Endothelial cell of umbilical vein (primary cell): ENCODE data around the gene FHOD3. TPM values are rescaled to one million over a fixed set of nuclear protein-coding genes. Genes with fewer than 3 reads are reported as not detected.

Experiments
- BruUV-seq: library from RNA; stranded (reverse); fragments of 400-500 nt; replicated peaks from 2 replicates; lab custom pipeline; 2021; lab: Mats Ljungman, UMichigan
- CTCF ChIA-PET: fragments of 300-600, 350-600 bp; sonication (Branson Sonifier 250); formaldehyde crosslinking; loops from one replicate; lab custom pipeline; 2021; ENCODE audit warnings: antibody characterized with exemption, inconsistent platforms; lab: Charles Lee
- POLR2A ChIA-PET: fragments of 300-600, 350-600 bp; sonication (Branson Sonifier 250); formaldehyde crosslinking; loops from one replicate; lab custom pipeline; 2021; ENCODE audit warnings: antibody characterized with exemption, inconsistent platforms; lab: Charles Lee
- DNase-seq: peaks from one replicate; pipeline ENCODE4 v3.0.0-alpha.2; 2011; ENCODE audit warnings: low read depth, low spot score
- FAIRE-seq: peaks from 2 replicates; lab custom pipeline; 2011; peaks lifted over from hg19 to GRCh38; lab: Jason Lieb, UNC
- H2AFZ ChIP-seq: 2 replicates; pipeline ENCODE4 v1.6.0; 2012; ENCODE audit warnings: low read depth, low read length, control low read depth, inconsistent platforms
- H3K27ac ChIP-seq: 2 replicates; pipeline ENCODE4 v1.5.1; 2011; ENCODE audit warnings: low read depth, mild to moderate bottlenecking, control low read depth, low read length, moderate library complexity; ENCODE audit not compliant: insufficient read depth
- H3K27me3 ChIP-seq, 2 experiments: 2 replicates each; pipeline versions ENCODE4 v1.6.0 to v1.6.1; 2011; ENCODE audit warnings: low read length in 2 of 2, mixed read lengths in 1 of 2; ENCODE audit not compliant: control insufficient read depth in 2 of 2, insufficient read depth in 2 of 2
- H3K36me3 ChIP-seq, 2 experiments: 2 replicates in 1 of 2; 3 replicates in 1 of 2; pipeline ENCODE4 v1.5.1; 2011; ENCODE audit warnings: low read length in 2 of 2, mild to moderate bottlenecking in 1 of 2, moderate library complexity in 1 of 2; ENCODE audit not compliant: control insufficient read depth in 2 of 2, insufficient read depth in 2 of 2; ENCODE audit errors: extremely low read depth in 1 of 2
- H3K4me1 ChIP-seq: 3 replicates; pipeline ENCODE4 v1.5.1; 2011; ENCODE audit warnings: mild to moderate bottlenecking, low read length; ENCODE audit not compliant: control insufficient read depth, insufficient read depth; ENCODE audit errors: extremely low read depth
- H3K4me2 ChIP-seq: 2 replicates; pipeline ENCODE4 v1.6.1; 2011; ENCODE audit warnings: low read length, control low read depth, mixed read lengths; ENCODE audit not compliant: insufficient read depth
- H3K4me3 ChIP-seq, 3 experiments: fragments of 200-600 bp in 1 of 3; sonication (generic), shearing (Covaris generic) in 1 of 3; replicated peaks in 1 of 3; 2 replicates each; pipeline ENCODE4 v1.5.1; 2011 to 2016; ENCODE audit warnings: control low read depth in 3 of 3, low read length in 3 of 3, mild to moderate bottlenecking in 2 of 3, inconsistent platforms in 1 of 3, low read depth in 1 of 3, moderate library complexity in 1 of 3; ENCODE audit not compliant: insufficient read depth in 1 of 3
- H3K79me2 ChIP-seq: 2 replicates; pipeline ENCODE4 v1.6.0; 2012; ENCODE audit warnings: low read length, inconsistent platforms; ENCODE audit not compliant: control insufficient read depth, insufficient read depth
- H3K9ac ChIP-seq: replicated peaks from 2 replicates; pipeline ENCODE3; 2011; ENCODE audit warnings: low read length, control low read depth; ENCODE audit not compliant: insufficient read depth; ENCODE audit errors: extremely low read depth
- H3K9me1 ChIP-seq: replicated peaks from 3 replicates; pipeline ENCODE4 v1.6.0; 2011; ENCODE audit warnings: mild to moderate bottlenecking, low read length; ENCODE audit not compliant: control insufficient read depth, insufficient read depth; ENCODE audit errors: extremely low read depth
- H3K9me3 ChIP-seq: replicated peaks from 2 replicates; pipeline ENCODE4 v1.5.1; 2012; ENCODE audit warnings: low read length, inconsistent platforms; ENCODE audit not compliant: control insufficient read depth, insufficient read depth
- H4K20me1 ChIP-seq: replicated peaks from 2 replicates; pipeline ENCODE3; 2011; ENCODE audit warnings: mild to moderate bottlenecking, low read length; ENCODE audit not compliant: control insufficient read depth, insufficient read depth; ENCODE audit errors: extremely low read depth
- CTCF ChIP-seq, 2 donors: IDR thresholded peaks; 1 replicate in 1 of 2; 2 replicates in 1 of 2; pipeline ENCODE4 v1.5.1; 2011; ENCODE audit warnings: low read length in 2 of 2, mild to moderate bottlenecking in 2 of 2, moderate library complexity in 2 of 2, control low read depth in 1 of 2, inconsistent platforms in 1 of 2, low read depth in 1 of 2; ENCODE audit not compliant: insufficient read depth in 1 of 2; ENCODE audit errors: extremely low read depth in 1 of 2
- EZH2 ChIP-seq: IDR thresholded peaks from 2 replicates; pipeline ENCODE4 v1.6.1; 2012; ENCODE audit warnings: borderline replicate concordance, low read depth, mild to moderate bottlenecking, moderate library complexity, low read length, inconsistent platforms; ENCODE audit not compliant: severe bottlenecking
- FOS ChIP-seq: IDR thresholded peaks from 2 replicates; pipeline ENCODE4 v1.6.1; 2011; ENCODE audit warnings: mild to moderate bottlenecking, low read length, moderate library complexity, borderline replicate concordance; ENCODE audit not compliant: insufficient read depth
- GATA2 ChIP-seq: IDR thresholded peaks from 2 replicates; pipeline ENCODE4 v1.7.0; 2011; ENCODE audit warnings: low read depth, mild to moderate bottlenecking, moderate library complexity, mixed read lengths, low read length; ENCODE audit not compliant: insufficient read length, insufficient read depth
- JUN ChIP-seq: IDR thresholded peaks from 2 replicates; pipeline ENCODE4 v1.6.1; 2011; ENCODE audit warnings: borderline replicate concordance, low read depth; ENCODE audit not compliant: insufficient read length, insufficient read depth
- MAX ChIP-seq: IDR thresholded peaks from 2 replicates; pipeline ENCODE4 v1.6.1; 2011; ENCODE audit not compliant: insufficient read depth, insufficient read length
- MYC ChIP-seq: IDR thresholded peaks from one replicate; pipeline ENCODE4 v1.6.1; 2011; ENCODE audit warnings: mild to moderate bottlenecking, low read depth, low read length
- POLR2A ChIP-seq: IDR thresholded peaks from 2 replicates; pipeline ENCODE4 v1.6.1; 2012; ENCODE audit warnings: low read depth, mild to moderate bottlenecking, control low read depth, low read length
- POLR2AphosphoS5 ChIP-seq: IDR thresholded peaks from 2 replicates; pipeline ENCODE4 v1.6.1; 2012; ENCODE audit warnings: low read depth, mild to moderate bottlenecking, control low read depth, low read length, moderate library complexity; ENCODE audit not compliant: insufficient read depth
- dilution Hi-C: fragments of 300-500 bp; cut with MboI; formaldehyde crosslinking; loops from one replicate; pipeline ENCODE4 v1.15.0; 2019; ENCODE audit warnings: low sequenced_read_pairs; ENCODE audit not compliant: extremely low pct_ligation_motif_present
- intact Hi-C: fragments of 100-400 bp; cut with micrococcal nuclease; formaldehyde crosslinking; loops from one replicate; pipeline ENCODE4 v1.10.0; 2022
- polyA plus RNA-seq, 4 experiments: library from polyadenylated mRNA; depleted of rRNA in 3 of 4; stranded (reverse) in 3 of 4; unstranded in 1 of 4; fragments of >200 nt; gene quantifications; 2 replicates each; pipeline versions ENCODE4 v1.2.1 to v1.2.3, GENCODE V29; 2011 to 2012; ENCODE audit warnings: missing spikeins in 1 of 4
- total RNA-seq: library from RNA; stranded (reverse); gene quantifications from 2 replicates; pipeline ENCODE4 v1.2.3, GENCODE V29; 2021

Gene FHOD3
- total and polyA plus RNA-seq, 2 donors (not counting 3 experiments of a cell fraction or from before 2014, with no cell fraction given), result 0.06 to 1.5 TPM

- H2AFZ ChIP-seq, result no peak overlapping the region
- H4K20me1 ChIP-seq, result no peaks in the 10 kb centered on the region
- no peaks in the 10 kb centered on the region for H3K79me2 ChIP-seq
- ChIA-PET POLR2A (no interaction called here), CTCF (interaction anchor here (0.6 to 3.3 kb wide), 41 partner anchors 9 to 671 kb away, joined by 3 to 58 read pairs (median 5); no protein-coding TSS in a partner anchor)
- no peak overlapping the region for H3K4me3 ChIP-seq
- intact Hi-C loops, result loop anchor here (1.0 kb wide), 3 partner anchors 69 to 211 kb away; no protein-coding TSS in a partner anchor
- dilution Hi-C loops, result no loop called here
- H3K9me3 ChIP-seq, result no peaks in the 10 kb centered on the region
- peaks cover 2 to 3% of the 10 kb centered on the region in 2 experiments for H3K27me3 ChIP-seq
- no peaks in the 10 kb centered on the region for H3K9me1 ChIP-seq
- BruUV-seq, result no TSS peak
- no peak overlapping the region for H3K9ac ChIP-seq
- peak; percentile 80 to 86 for TF ChIP-seq CTCF (IDR thresholded peaks at IDR 0.05; ENCODE audit: extremely low read depth in 1 of 2, insufficient read depth in 1 of 2, low read depth in 1 of 2, low read length in 2 of 2)
- TF ChIP-seq MYC, result no peak
- no peak overlapping the region for H3K4me2 ChIP-seq
- H3K27ac ChIP-seq, result no peak overlapping the region
- FAIRE-seq (peak; percentile 87), DNase-seq (peak; percentile 69)
- H3K36me3 ChIP-seq, result no peaks in the 10 kb centered on the region
- no peaks in the 10 kb centered on the region for H3K4me1 ChIP-seq
Observed at GRCh38 chr18:36688020-36688965, 390.8 kb downstream of the FHOD3 start.

GRCh38 chr18:36692371-36692770 lies 394.9 kb downstream of the FHOD3 start:
- BruUV-seq, result no TSS peak
- Histone ChIP-seq H3K79me2 (no peaks in the 10 kb centered on the region), H3K4me2 (no peak overlapping the region), H3K36me3 (no peaks in the 10 kb centered on the region), H4K20me1 (no peaks in the 10 kb centered on the region), H3K4me1 (no peaks in the 10 kb centered on the region), H3K9me3 (no peaks in the 10 kb centered on the region), H3K9me1 (no peaks in the 10 kb centered on the region), H3K27me3 (peaks cover 2 to 3% of the 10 kb centered on the region in 2 experiments), H3K9ac (no peak overlapping the region), H3K4me3 (no peak overlapping the region), H3K27ac (no peak overlapping the region), H2AFZ (no peak overlapping the region)
- FAIRE-seq, result no peak
- DNase-seq, result no peak
- dilution Hi-C loops, result no loop called here
- POLR2A ChIA-PET, result no interaction called here
- TF ChIP-seq CTCF (IDR thresholded peaks at IDR 0.05; ENCODE audit: extremely low read depth in 1 of 2, insufficient read depth in 1 of 2, low read depth in 1 of 2, low read length in 2 of 2) (no peak), MYC (no peak), POLR2AphosphoS5 (no peak), MAX (no peak), POLR2A (no peak), FOS (no peak), JUN (no peak), EZH2 (no peak), GATA2 (no peak)
- CTCF ChIA-PET, result no interaction called here
- intact Hi-C loops, result no loop called here
